Kidney epithelial cell (primary cell): Measurements from ENCODE around the gene CDHR2. TPM values are rescaled to one million over a fixed set of nuclear protein-coding genes. Genes with fewer than 3 reads are reported as not detected.

ENCODE experiments used
- DNase-seq: peaks from one replicate; pipeline ENCODE4 v3.0.0-alpha.2; 2010; ENCODE audit warnings: low read depth
- H3K27me3 ChIP-seq: 2 replicates; pipeline ENCODE4 v1.6.0; 2011; ENCODE audit warnings: low read length; ENCODE audit not compliant: control insufficient read depth, insufficient read depth
- H3K36me3 ChIP-seq: 2 replicates; pipeline ENCODE4 v1.5.1; 2011; ENCODE audit warnings: low read length; ENCODE audit not compliant: control insufficient read depth, insufficient read depth
- H3K4me3 ChIP-seq: 2 replicates; pipeline ENCODE4 v1.5.1; 2011; ENCODE audit warnings: low read depth, mild to moderate bottlenecking, control low read depth, low read length
- total RNA-seq: library from RNA; depleted of rRNA; stranded (reverse); fragments of >200 nt; gene quantifications from 2 replicates; pipeline ENCODE4 v1.2.3, GENCODE V29; 2015
- TF ChIP-seq, protein P1 (sequence below): IDR thresholded peaks from 2 replicates; pipeline ENCODE4 v1.5.1; 2011; ENCODE audit warnings: mild to moderate bottlenecking, moderate library complexity, low read length, control low read depth, inconsistent platforms; ENCODE audit not compliant: insufficient read depth, poor library complexity, severe bottlenecking

Gene CDHR2, protein sequence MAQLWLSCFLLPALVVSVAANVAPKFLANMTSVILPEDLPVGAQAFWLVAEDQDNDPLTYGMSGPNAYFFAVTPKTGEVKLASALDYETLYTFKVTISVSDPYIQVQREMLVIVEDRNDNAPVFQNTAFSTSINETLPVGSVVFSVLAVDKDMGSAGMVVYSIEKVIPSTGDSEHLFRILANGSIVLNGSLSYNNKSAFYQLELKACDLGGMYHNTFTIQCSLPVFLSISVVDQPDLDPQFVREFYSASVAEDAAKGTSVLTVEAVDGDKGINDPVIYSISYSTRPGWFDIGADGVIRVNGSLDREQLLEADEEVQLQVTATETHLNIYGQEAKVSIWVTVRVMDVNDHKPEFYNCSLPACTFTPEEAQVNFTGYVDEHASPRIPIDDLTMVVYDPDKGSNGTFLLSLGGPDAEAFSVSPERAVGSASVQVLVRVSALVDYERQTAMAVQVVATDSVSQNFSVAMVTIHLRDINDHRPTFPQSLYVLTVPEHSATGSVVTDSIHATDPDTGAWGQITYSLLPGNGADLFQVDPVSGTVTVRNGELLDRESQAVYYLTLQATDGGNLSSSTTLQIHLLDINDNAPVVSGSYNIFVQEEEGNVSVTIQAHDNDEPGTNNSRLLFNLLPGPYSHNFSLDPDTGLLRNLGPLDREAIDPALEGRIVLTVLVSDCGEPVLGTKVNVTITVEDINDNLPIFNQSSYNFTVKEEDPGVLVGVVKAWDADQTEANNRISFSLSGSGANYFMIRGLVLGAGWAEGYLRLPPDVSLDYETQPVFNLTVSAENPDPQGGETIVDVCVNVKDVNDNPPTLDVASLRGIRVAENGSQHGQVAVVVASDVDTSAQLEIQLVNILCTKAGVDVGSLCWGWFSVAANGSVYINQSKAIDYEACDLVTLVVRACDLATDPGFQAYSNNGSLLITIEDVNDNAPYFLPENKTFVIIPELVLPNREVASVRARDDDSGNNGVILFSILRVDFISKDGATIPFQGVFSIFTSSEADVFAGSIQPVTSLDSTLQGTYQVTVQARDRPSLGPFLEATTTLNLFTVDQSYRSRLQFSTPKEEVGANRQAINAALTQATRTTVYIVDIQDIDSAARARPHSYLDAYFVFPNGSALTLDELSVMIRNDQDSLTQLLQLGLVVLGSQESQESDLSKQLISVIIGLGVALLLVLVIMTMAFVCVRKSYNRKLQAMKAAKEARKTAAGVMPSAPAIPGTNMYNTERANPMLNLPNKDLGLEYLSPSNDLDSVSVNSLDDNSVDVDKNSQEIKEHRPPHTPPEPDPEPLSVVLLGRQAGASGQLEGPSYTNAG (N-terminal part only)
- total RNA-seq: 0.08 and 0.21 TPM in 2 replicates

DNA sequence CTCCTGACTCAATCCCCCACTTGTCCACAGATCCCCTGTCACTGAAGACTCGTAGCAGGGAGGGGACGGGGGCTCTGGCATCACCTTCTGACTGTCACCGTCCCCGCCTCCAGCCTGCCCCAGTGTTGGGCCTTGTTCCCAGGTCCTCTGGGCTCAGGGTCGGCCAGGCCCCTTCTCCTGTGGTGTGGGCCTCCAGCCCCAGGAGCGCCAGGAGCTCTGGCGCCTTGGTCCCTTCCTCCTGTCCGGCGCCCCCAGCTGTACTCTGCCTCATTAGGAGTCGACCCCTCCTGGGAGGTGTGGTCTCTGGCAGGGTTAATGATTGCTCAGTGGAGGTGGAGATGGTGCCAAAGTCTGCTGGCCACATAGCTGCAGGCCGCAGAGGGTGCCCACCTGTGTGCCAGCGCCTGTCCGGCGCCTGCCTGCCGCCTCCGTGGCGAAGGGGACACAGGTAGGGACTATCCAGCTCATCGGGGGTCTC is at the start of gene CDHR2:
TSS of gene CDHR2 (plus strand) at position 376 of the 478 bp plus-strand sequence. CDS start 16,011 bp downstream, outside the sequence.
- no peaks in the 10 kb centered on the region for H3K36me3 ChIP-seq
- TF ChIP-seq, protein P1, sequence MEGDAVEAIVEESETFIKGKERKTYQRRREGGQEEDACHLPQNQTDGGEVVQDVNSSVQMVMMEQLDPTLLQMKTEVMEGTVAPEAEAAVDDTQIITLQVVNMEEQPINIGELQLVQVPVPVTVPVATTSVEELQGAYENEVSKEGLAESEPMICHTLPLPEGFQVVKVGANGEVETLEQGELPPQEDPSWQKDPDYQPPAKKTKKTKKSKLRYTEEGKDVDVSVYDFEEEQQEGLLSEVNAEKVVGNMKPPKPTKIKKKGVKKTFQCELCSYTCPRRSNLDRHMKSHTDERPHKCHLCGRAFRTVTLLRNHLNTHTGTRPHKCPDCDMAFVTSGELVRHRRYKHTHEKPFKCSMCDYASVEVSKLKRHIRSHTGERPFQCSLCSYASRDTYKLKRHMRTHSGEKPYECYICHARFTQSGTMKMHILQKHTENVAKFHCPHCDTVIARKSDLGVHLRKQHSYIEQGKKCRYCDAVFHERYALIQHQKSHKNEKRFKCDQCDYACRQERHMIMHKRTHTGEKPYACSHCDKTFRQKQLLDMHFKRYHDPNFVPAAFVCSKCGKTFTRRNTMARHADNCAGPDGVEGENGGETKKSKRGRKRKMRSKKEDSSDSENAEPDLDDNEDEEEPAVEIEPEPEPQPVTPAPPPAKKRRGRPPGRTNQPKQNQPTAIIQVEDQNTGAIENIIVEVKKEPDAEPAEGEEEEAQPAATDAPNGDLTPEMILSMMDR: no peak
- H3K27me3 ChIP-seq: no peaks in the 10 kb centered on the region
- no peak within 1 kb of the TSS for H3K4me3 ChIP-seq
- no peak for DNase-seq

DNA sequence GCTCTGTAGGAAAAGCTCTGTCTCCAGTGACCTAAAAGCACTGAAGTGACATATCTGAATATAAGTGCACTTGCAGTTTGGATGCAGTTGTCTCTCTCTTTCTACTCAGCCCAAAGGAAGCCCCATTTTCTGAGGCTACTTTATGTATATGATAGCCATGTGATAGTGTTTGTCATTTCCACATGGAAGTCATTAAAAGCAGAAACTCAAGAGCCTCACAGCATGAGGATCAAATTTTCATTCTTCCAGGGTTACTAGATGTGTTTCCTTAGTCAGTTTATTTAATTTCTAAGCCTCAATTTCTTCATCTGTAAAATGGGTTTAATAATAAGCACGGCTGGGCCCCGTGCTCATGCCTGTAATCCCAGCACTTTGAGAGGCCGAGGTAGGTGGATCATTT is 48.6 kb upstream of the CDHR2 start:
- no peak for DNase-seq
- Histone ChIP-seq H3K36me3 (peaks cover 4% of the 10 kb centered on the region), H3K27me3 (no peaks in the 10 kb centered on the region), H3K4me3 (no peak overlapping the region)
- TF ChIP-seq, protein P1: no peak

DNA sequence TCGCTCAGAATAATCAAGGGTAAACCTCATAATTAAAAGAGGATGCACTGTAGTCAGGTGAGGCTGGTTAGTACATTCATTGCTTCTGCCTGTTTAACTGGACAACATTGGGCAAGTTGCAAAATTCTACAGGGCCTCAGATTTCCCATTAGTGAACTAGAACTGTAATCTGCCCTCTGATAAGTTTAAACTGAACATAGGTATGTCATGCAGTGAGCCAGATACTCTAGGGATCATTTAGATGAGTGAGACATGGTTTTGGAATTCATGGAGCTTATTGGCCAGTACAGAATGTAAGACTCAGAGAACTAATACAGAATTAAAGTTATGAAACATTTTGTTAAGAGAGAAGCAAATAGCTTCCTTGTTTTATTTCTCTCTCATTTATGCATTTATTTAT is 47.8 kb upstream of the CDHR2 start:
- DNase-seq: no peak
- TF ChIP-seq, protein P1: no peak
- Histone ChIP-seq H3K36me3 (peaks cover 4% of the 10 kb centered on the region), H3K4me3 (no peak overlapping the region), H3K27me3 (no peaks in the 10 kb centered on the region)

DNA sequence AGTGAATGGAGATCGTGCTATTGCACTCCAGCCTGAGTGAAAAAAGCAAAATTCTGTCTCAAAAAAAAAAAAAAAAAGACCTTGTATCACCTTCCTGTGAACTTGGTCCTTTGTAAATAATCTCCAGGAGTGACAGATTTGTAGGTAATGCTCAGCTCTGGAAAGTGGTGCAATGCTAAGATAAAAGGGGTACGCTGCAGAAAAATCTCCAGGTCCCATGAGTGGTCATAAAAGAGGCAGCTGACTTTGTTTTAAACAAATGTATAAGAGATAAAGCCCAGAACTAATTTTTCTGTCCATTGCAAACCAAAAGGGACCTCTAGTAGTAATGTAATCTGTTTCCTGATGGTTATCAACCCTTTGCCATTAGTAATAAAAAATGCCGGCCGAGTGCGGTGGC is 45.6 kb upstream of the CDHR2 start:
- Histone ChIP-seq H3K36me3 (peaks cover 3% of the 10 kb centered on the region), H3K27me3 (no peaks in the 10 kb centered on the region), H3K4me3 (no peak overlapping the region)
- TF ChIP-seq, protein P1: no peak
- DNase-seq: no peak

DNA sequence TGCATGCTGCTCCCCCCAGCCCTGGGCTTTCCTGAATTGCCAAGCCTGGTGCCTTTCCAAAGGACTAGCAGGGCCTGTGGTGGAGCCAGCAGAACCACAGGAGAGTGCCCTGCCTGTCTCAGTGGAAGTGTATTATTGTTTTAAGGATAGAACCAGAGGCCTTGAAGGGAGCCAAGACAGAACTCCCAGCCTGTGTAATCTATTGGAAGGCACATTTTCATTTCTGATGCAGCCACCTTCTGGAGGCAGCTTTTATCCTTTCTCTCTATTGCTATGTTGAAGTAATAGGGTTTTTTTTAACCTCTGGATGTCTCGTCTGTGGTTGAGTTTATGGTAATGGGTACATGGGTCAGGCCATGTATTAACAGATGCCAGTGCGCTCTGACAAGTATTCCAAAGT is 41.2 kb upstream of the CDHR2 start:
- Histone ChIP-seq H3K27me3 (no peaks in the 10 kb centered on the region), H3K36me3 (peaks cover 1% of the 10 kb centered on the region), H3K4me3 (no peak overlapping the region)
- TF ChIP-seq, protein P1: no peak
- no peak for DNase-seq
